ENCODE results near the gene NEDD9. TPM values are rescaled to one million over a fixed set of nuclear protein-coding genes. Genes with fewer than 3 reads are reported as not detected.

The NEDD9 gene
- total and polyA plus RNA-seq, 10 of the 15 experiments (the other 5 are each of a cell fraction or from before 2014, with no cell fraction given) = 4.9 to 92.6 (median 14.6) TPM

- TF ChIP-seq IRF3 (IDR thresholded peaks at IDR 0.05) = no peak
- no peak for TF ChIP-seq SPI1 (IDR thresholded peaks at IDR 0.05; ENCODE audit: borderline replicate concordance, insufficient read depth, low read depth, low read length)
- TF ChIP-seq EZH2 (IDR thresholded peaks at IDR 0.05; ENCODE audit: borderline replicate concordance, control insufficient read depth, low read depth, low read length) = no peak
- no peak for TF ChIP-seq HDGF (IDR thresholded peaks at IDR 0.05)
- TF ChIP-seq, protein P1, sequence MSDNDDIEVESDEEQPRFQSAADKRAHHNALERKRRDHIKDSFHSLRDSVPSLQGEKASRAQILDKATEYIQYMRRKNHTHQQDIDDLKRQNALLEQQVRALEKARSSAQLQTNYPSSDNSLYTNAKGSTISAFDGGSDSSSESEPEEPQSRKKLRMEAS (IDR thresholded peaks at IDR 0.05; ENCODE audit: low read depth, low read length) = no peak
- TF ChIP-seq CBX5 (IDR thresholded peaks at IDR 0.05; ENCODE audit: low read depth) = no peak
- no peak for TF ChIP-seq CTCF (IDR thresholded peaks at IDR 0.05 in 2 of 3, conservative IDR thresholded peaks at IDR 0.05 in 1 of 3; ENCODE audit: control insufficient read depth in 2 of 3, extremely low read depth in 1 of 3, insufficient read depth in 1 of 3, low read depth in 3 of 3, low read length in 3 of 3)
- TF ChIP-seq, protein P2, sequence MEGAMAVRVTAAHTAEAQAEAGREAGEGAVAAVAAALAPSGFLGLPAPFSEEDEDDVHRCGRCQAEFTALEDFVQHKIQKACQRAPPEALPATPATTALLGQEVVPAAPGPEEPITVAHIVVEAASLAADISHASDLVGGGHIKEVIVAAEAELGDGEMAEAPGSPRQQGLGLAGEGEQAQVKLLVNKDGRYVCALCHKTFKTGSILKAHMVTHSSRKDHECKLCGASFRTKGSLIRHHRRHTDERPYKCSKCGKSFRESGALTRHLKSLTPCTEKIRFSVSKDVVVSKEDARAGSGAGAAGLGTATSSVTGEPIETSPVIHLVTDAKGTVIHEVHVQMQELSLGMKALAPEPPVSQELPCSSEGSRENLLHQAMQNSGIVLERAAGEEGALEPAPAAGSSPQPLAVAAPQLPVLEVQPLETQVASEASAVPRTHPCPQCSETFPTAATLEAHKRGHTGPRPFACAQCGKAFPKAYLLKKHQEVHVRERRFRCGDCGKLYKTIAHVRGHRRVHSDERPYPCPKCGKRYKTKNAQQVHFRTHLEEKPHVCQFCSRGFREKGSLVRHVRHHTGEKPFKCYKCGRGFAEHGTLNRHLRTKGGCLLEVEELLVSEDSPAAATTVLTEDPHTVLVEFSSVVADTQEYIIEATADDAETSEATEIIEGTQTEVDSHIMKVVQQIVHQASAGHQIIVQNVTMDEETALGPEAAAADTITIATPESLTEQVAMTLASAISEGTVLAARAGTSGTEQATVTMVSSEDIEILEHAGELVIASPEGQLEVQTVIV (IDR thresholded peaks at IDR 0.05; ENCODE audit: borderline replicate concordance, partially characterized antibody) = no peak
- no peak for TF ChIP-seq SUPT20H (IDR thresholded peaks at IDR 0.05; ENCODE audit: borderline replicate concordance, control insufficient read depth, low read depth, low read length)
- no peak for TF ChIP-seq JUNB (IDR thresholded peaks at IDR 0.05)
- no peak for TF ChIP-seq SREBF2 (IDR thresholded peaks at IDR 0.05; ENCODE audit: low read length)
- no peak for TF ChIP-seq NFXL1 (IDR thresholded peaks at IDR 0.05; ENCODE audit: borderline replicate concordance)
Observed at GRCh38 chr6:11263291-11263775, 30.9 kb upstream of the NEDD9 start (continued).

All from GM12878 (cell line).